GM23338 (cell line): ENCODE data around the gene KIF6. TPM values are rescaled to one million over a fixed set of nuclear protein-coding genes. Genes with fewer than 3 reads are reported as not detected.

ENCODE experiments used
- ATAC-seq: fragments of 200-7000 bp; cut with Tn5 transposase; 3 replicates; pipeline ENCODE4 v1.9.1; 2020
- DNase-seq: peaks from one replicate; pipeline ENCODE4 v3.0.0-alpha.2; 2015; ENCODE audit warnings: low spot score
- H2AFZ ChIP-seq: fragments of 200-600 bp; sonication (generic); 2 replicates; pipeline ENCODE4 v1.8.0; 2016; ENCODE audit warnings: antibody characterized with exemption, mild to moderate bottlenecking, moderate library complexity
- H3F3A ChIP-seq: fragments of 200-600 bp; sonication (generic); replicated peaks from 2 replicates; pipeline ENCODE4 v1.8.0; 2017; ENCODE audit warnings: antibody characterized with exemption, mixed run types, low read depth
- H3K27ac ChIP-seq: fragments of 200-600 bp; sonication (generic); 2 replicates; pipeline ENCODE4 v1.6.1; 2016; ENCODE audit warnings: low read depth
- H3K27me3 ChIP-seq: fragments of 200-600 bp; sonication (generic); 2 replicates; pipeline ENCODE4 v1.8.0; 2016; ENCODE audit warnings: mild to moderate bottlenecking, mixed run types, moderate library complexity; ENCODE audit not compliant: insufficient read depth
- H3K36me3 ChIP-seq: fragments of 200-600 bp; sonication (generic); 2 replicates; pipeline ENCODE4 v1.8.0; 2016; ENCODE audit warnings: mild to moderate bottlenecking; ENCODE audit not compliant: insufficient read depth
- H3K4me1 ChIP-seq: fragments of 200-600 bp; sonication (generic); 2 replicates; pipeline ENCODE4 v1.8.0; 2016; ENCODE audit warnings: mild to moderate bottlenecking, moderate library complexity; ENCODE audit not compliant: insufficient read depth
- H3K4me2 ChIP-seq: fragments of 200-600 bp; sonication (generic); 2 replicates; pipeline ENCODE4 v1.7.1; 2017; ENCODE audit warnings: mixed run types
- H3K4me3 ChIP-seq: fragments of 200-600 bp; sonication (generic); 2 replicates; pipeline ENCODE4 v1.6.1; 2016; ENCODE audit warnings: mixed run types
- H3K79me2 ChIP-seq: fragments of 200-600 bp; sonication (generic); replicated peaks from 2 replicates; pipeline ENCODE4 v1.8.0; 2017; ENCODE audit warnings: mild to moderate bottlenecking; ENCODE audit not compliant: insufficient read depth
- H3K9me2 ChIP-seq: fragments of 200-600 bp; sonication (generic); 2 replicates; pipeline ENCODE4 v1.8.0; 2017; ENCODE audit not compliant: insufficient read depth
- H4K20me1 ChIP-seq: fragments of 200-600 bp; sonication (generic); replicated peaks from 2 replicates; pipeline ENCODE4 v1.8.0; 2017; ENCODE audit warnings: mild to moderate bottlenecking; ENCODE audit not compliant: insufficient read depth
- H3K27ac Mint-ChIP-seq: 2 replicates; pipeline ENCODE4 v1.8.0; 2020; ENCODE audit warnings: inconsistent platforms, mild to moderate bottlenecking, moderate library complexity, mixed read lengths
- H3K27me3 Mint-ChIP-seq: 3 replicates; pipeline ENCODE4 v1.8.0; 2022; ENCODE audit warnings: low read depth, mild to moderate bottlenecking, moderate library complexity, mixed read lengths, inconsistent platforms; ENCODE audit not compliant: insufficient read depth, poor library complexity
- H3K36me3 Mint-ChIP-seq: 3 replicates; pipeline ENCODE4 v1.8.0; 2021; ENCODE audit warnings: low read depth, mild to moderate bottlenecking, inconsistent platforms, moderate library complexity, mixed read lengths
- H3K4me1 Mint-ChIP-seq: 3 replicates; pipeline ENCODE4 v1.8.0; 2020; ENCODE audit warnings: mild to moderate bottlenecking, inconsistent platforms, mixed read lengths
- H3K4me3 Mint-ChIP-seq: 3 replicates; pipeline ENCODE4 v1.8.0; 2021; ENCODE audit warnings: moderate library complexity, mild to moderate bottlenecking, inconsistent platforms, mixed read lengths
- H3K9me3 Mint-ChIP-seq: 3 replicates; pipeline ENCODE4 v1.8.0; 2020; ENCODE audit warnings: moderate library complexity, mild to moderate bottlenecking, inconsistent platforms, mixed read lengths
- CREB1 ChIP-seq: fragments of 250-450 bp; sonication (Bioruptor Pico); IDR thresholded peaks from 2 replicates; pipeline ENCODE4 v1.5.0; 2020; ENCODE audit warnings: low read depth, mild to moderate bottlenecking, moderate library complexity
- CTCF ChIP-seq, 2 experiments: fragments of 200-600 bp in 1 of 2; sonication (generic) in 1 of 2; conservative IDR thresholded peaks; 2 replicates each; pipeline versions ENCODE4 v1.5.1 to v1.6.1; 2016 to 2017; ENCODE audit warnings: antibody characterized with exemption in 2 of 2, low read depth in 2 of 2, mild to moderate bottlenecking in 2 of 2, moderate library complexity in 1 of 2
- ETS1 ChIP-seq: IDR thresholded peaks from 2 replicates; pipeline ENCODE4 v1.6.1; 2016; ENCODE audit warnings: antibody characterized with exemption
- EZH2 ChIP-seq: fragments of 200-600 bp; sonication (generic); IDR thresholded peaks from one replicate; pipeline ENCODE4 v1.8.0; 2017; ENCODE audit warnings: antibody characterized with exemption, mild to moderate bottlenecking, low read depth; ENCODE audit not compliant: unreplicated experiment
- JUNB ChIP-seq: IDR thresholded peaks from one replicate; pipeline ENCODE4 v1.6.1; 2016; ENCODE audit warnings: antibody characterized with exemption; ENCODE audit not compliant: unreplicated experiment
- REST ChIP-seq: IDR thresholded peaks from one replicate; pipeline ENCODE4 v1.6.1; 2018; ENCODE audit warnings: antibody characterized with exemption; ENCODE audit not compliant: unreplicated experiment
- STAT1 ChIP-seq: IDR thresholded peaks from one replicate; pipeline ENCODE4 v1.6.1; 2016; ENCODE audit warnings: antibody characterized with exemption; ENCODE audit not compliant: unreplicated experiment
- ZNF114 ChIP-seq: fragments of 250-450 bp; sonication (Bioruptor Pico); IDR thresholded peaks from 2 replicates; pipeline ENCODE4 v1.5.0; 2020; ENCODE audit warnings: mild to moderate bottlenecking, moderate library complexity
- ZNF331 ChIP-seq: fragments of 250-450 bp; sonication (Bioruptor Pico); IDR thresholded peaks from 2 replicates; pipeline ENCODE4 v1.5.0; 2020; ENCODE audit warnings: low read depth, mild to moderate bottlenecking, moderate library complexity
- polyA plus RNA-seq: library from polyadenylated mRNA; unstranded; fragments of >200 nt; fragmentation: Nextera tagmentation; extraction: Ambion mirVana; gene quantifications from 2 replicates; pipeline ENCODE4 v1.2.1, GENCODE V29; 2016
- total RNA-seq: library from RNA; depleted of rRNA; stranded (reverse); fragments of >200 nt; shearing (Covaris generic); gene quantifications from 2 replicates; pipeline ENCODE4 v1.2.3, GENCODE V29; 2014

Gene KIF6
- total and polyA plus RNA-seq, 2 experiments from 2014 or later: 0.87 to 1.7 TPM

DNA sequence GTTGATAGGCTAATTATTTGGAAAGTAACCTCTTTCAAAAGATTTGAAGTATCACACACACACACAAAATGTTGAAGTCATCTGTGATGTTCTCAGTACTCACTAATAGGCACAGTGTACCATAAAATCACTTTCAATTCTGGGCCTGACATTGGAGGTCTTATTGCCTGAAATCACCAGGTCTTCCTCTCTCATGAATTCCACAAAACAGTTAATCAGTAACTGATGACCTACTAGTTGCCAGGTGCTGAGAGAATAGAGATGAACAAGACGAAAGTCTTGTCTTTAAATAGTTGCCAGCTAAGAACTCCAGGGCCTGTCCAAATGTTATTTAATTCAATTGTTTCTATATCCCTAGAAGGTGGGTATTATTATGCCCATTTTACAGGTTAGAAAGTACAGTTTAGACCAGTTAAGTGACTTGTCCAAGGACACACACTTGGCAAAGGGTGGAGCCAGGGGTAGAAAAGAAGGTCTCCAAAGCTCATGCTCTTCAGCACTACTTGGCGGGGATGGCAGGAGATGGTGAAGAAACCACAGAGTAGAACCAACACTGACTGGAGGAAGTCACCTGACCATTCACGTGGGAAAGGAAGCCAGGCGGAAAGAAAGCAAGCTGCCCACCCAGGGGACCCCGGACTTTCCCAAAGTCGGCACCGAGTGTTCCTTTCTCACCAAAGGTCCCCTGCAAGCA lies 116.4 kb downstream of the KIF6 start (continued):
- TF ChIP-seq ZNF331 (CRISPR knock-in tag) (no peak), STAT1 (no peak), JUNB (no peak), CTCF (conservative IDR thresholded peaks at IDR 0.05; ENCODE audit: low read depth in 2 of 2) (no peak), CREB1 (no peak), REST (no peak), EZH2 (no peak), ZNF114 (CRISPR knock-in tag) (no peak)

GRCh38 chr6:39602601-39603519 lies 122.3 kb downstream of the KIF6 start:
- H3K4me1 ChIP-seq: no peaks in the 10 kb centered on the region
- no peak overlapping the region for H2AFZ ChIP-seq
- peaks cover 9% of the 10 kb centered on the region; the same call in 2 of the 3 replicates for H3K4me1 Mint-ChIP-seq
- H3F3A ChIP-seq: no peaks in the 10 kb centered on the region
- TF ChIP-seq STAT1 (no peak), ETS1 (no peak)
- H3K9me2 ChIP-seq: no peaks in the 10 kb centered on the region
- no peaks in the 10 kb centered on the region for H3K36me3 Mint-ChIP-seq
- no peaks in the 10 kb centered on the region for H3K9me3 Mint-ChIP-seq
- H3K4me3 ChIP-seq: no peak overlapping the region
- no peaks in the 10 kb centered on the region for H4K20me1 ChIP-seq
- H3K27me3 Mint-ChIP-seq: peaks cover 1% of the 10 kb centered on the region
- H3K36me3 ChIP-seq: no peaks in the 10 kb centered on the region
- no peaks in the 10 kb centered on the region for H3K27me3 ChIP-seq
- H3K4me3 Mint-ChIP-seq: no peak overlapping the region
- H3K27ac ChIP-seq: no peak overlapping the region
- DNase-seq: no peak
- H3K4me2 ChIP-seq: no peak overlapping the region
- H3K27ac Mint-ChIP-seq: no peak overlapping the region
- peak; percentile 53 for ATAC-seq
- H3K79me2 ChIP-seq: no peaks in the 10 kb centered on the region
